ENCODE data around the gene SLFN12L. TPM values are rescaled to one million over a fixed set of nuclear protein-coding genes. Genes with fewer than 3 reads are reported as not detected.
A peak's percentile ranks its signal among the peaks of the same experiment; 100 is the strongest.

SLFN12L gene
- total and polyA plus RNA-seq, 12 donors, result 0.13 to 2.0 (median 0.50) TPM; not detected in 1

GRCh38 chr17:35557353-35557752, 19.9 kb upstream of the SLFN12L start:
- H3K4me3 ChIP-seq, result no peak overlapping the region
- DNase-seq, result no peak
- peaks cover 5% of the 10 kb centered on the region for H3K27me3 ChIP-seq
- H3K4me1 ChIP-seq (replicated peaks in 1 of 2), result no peaks in the 10 kb centered on the region
- no peak overlapping the region for H3K27ac ChIP-seq
- H3K9me3 ChIP-seq (replicated peaks in 1 of 3), result no peaks in the 10 kb centered on the region
- intact Hi-C loops (cut with DNase I), result no loop called here
- WGBS, 4 donors, result 65 to 84% (median 72%) methylated on average over 3 of the region's 3 CpGs
- no peaks in the 10 kb centered on the region for H3K36me3 ChIP-seq (replicated peaks in 1 of 2)
- no peak for TF ChIP-seq CTCF (IDR thresholded peaks at IDR 0.05)
- TF ChIP-seq POLR2A (IDR thresholded peaks at IDR 0.05), result no peak

GRCh38 chr17:35555691-35556090, 18.2 kb upstream of the SLFN12L start:
- TF ChIP-seq CTCF (IDR thresholded peaks at IDR 0.05) (peak in 3 of 6 experiments; percentile 4 to 31 (median 21)), POLR2A (IDR thresholded peaks at IDR 0.05) (no peak)
- Histone ChIP-seq H3K27me3 (peaks cover 5% of the 10 kb centered on the region), H3K36me3 (replicated peaks in 1 of 2) (no peaks in the 10 kb centered on the region), H3K27ac (no peak overlapping the region), H3K4me3 (no peak overlapping the region), H3K4me1 (replicated peaks in 1 of 2) (no peaks in the 10 kb centered on the region), H3K9me3 (replicated peaks in 1 of 3) (no peaks in the 10 kb centered on the region)
- DNase-seq, result no peak
- 66 to 76% (median 72%) methylated on average over 5 of the region's 5 CpGs for WGBS, 4 donors
- intact Hi-C loops (cut with DNase I), result no loop called here

GRCh38 chr17:35554668-35555067, 17.2 kb upstream of the SLFN12L start:
- intact Hi-C loops (cut with DNase I), result no loop called here
- Histone ChIP-seq H3K36me3 (replicated peaks in 1 of 2) (no peaks in the 10 kb centered on the region), H3K27me3 (peaks cover 5% of the 10 kb centered on the region), H3K9me3 (replicated peaks in 1 of 3) (no peaks in the 10 kb centered on the region), H3K4me3 (no peak overlapping the region), H3K27ac (no peak overlapping the region), H3K4me1 (replicated peaks in 1 of 2) (no peaks in the 10 kb centered on the region)
- 59 to 74% (median 66%) methylated on average over 5 of the region's 5 CpGs for WGBS, 4 donors
- TF ChIP-seq POLR2A (IDR thresholded peaks at IDR 0.05) (no peak), CTCF (IDR thresholded peaks at IDR 0.05) (no peak)
- no peak for DNase-seq

GRCh38 chr17:35553310-35553709, 15.8 kb upstream of the SLFN12L start:
- no peak for TF ChIP-seq POLR2A (IDR thresholded peaks at IDR 0.05)
- no peak for TF ChIP-seq CTCF (IDR thresholded peaks at IDR 0.05)
- no peak for DNase-seq
- WGBS, 4 donors, result 72 to 77% (median 75%) methylated on average over 4 of the region's 4 CpGs
- no peaks in the 10 kb centered on the region for H3K9me3 ChIP-seq (replicated peaks in 1 of 3)
- no peak overlapping the region for H3K27ac ChIP-seq
- no peaks in the 10 kb centered on the region for H3K36me3 ChIP-seq (replicated peaks in 1 of 2)
- no peak overlapping the region for H3K4me3 ChIP-seq
- H3K27me3 ChIP-seq, result no peaks in the 10 kb centered on the region
- intact Hi-C loops (cut with DNase I), result no loop called here
- H3K4me1 ChIP-seq (replicated peaks in 1 of 2), result no peaks in the 10 kb centered on the region
